Breast epithelium (tissue), 4 donors: ENCODE measurements around the gene JPH4. TPM values are rescaled to one million over a fixed set of nuclear protein-coding genes. Genes with fewer than 3 reads are reported as not detected.

Source experiments
- DNase-seq, 2 donors: peaks; one replicate each; pipeline ENCODE4 v3.0.0-alpha.2; 2019; ENCODE audit warnings: low spot score in 2 of 2
- H3K27ac ChIP-seq, 2 donors: fragments of 200-600 bp; sonication (generic) in 1 of 2; one replicate each; pipeline ENCODE4 v1.5.1; 2016 to 2019; ENCODE audit warnings: mild to moderate bottlenecking in 1 of 2
- H3K27me3 ChIP-seq, 2 donors: fragments of 200-600 bp; sonication (generic) in 1 of 2; one replicate each; pipeline versions ENCODE4 v1.5.1 to v1.6.0; 2017 to 2019; ENCODE audit warnings: control low read depth in 1 of 2, mild to moderate bottlenecking in 1 of 2
- H3K36me3 ChIP-seq: fragments of 200-600 bp; one replicate; pipeline ENCODE4 v1.5.1; 2019
- H3K4me1 ChIP-seq, 2 donors: fragments of 200-600 bp; sonication (generic); one replicate each; pipeline ENCODE4 v1.5.1; 2016 to 2019; ENCODE audit warnings: control low read depth in 1 of 2
- H3K4me3 ChIP-seq, 3 donors: fragments of 200-600 bp; sonication (generic); 1 replicate in 2 of 3; 2 replicates in 1 of 3; pipeline ENCODE4 v1.5.1; 2016 to 2019; ENCODE audit warnings: mild to moderate bottlenecking in 3 of 3, moderate library complexity in 2 of 3
- H3K9me3 ChIP-seq, 2 donors: fragments of 200-600 bp; sonication (generic) in 1 of 2; one replicate each; pipeline ENCODE4 v1.5.1; 2016 to 2019; ENCODE audit warnings: control low read depth in 1 of 2
- CTCF ChIP-seq, 3 donors: fragments of 450-650 bp; IDR thresholded peaks; one replicate each; pipeline ENCODE4 v1.5.1; 2016 to 2017; ENCODE audit warnings: antibody characterized with exemption in 3 of 3, mild to moderate bottlenecking in 3 of 3, moderate library complexity in 3 of 3
- POLR2A ChIP-seq: fragments of 450-650 bp; IDR thresholded peaks from one replicate; pipeline ENCODE4 v1.6.1; 2016; ENCODE audit warnings: antibody characterized with exemption, mild to moderate bottlenecking, moderate library complexity
- POLR2AphosphoS5 ChIP-seq, 3 donors: sonication (generic); formaldehyde crosslinking; IDR thresholded peaks; one replicate each; pipeline ENCODE4 v1.6.1; 2017; ENCODE audit warnings: antibody characterized with exemption in 3 of 3
- intact Hi-C: fragments of 100-400 bp; cut with DNase I; formaldehyde crosslinking; loops from one replicate; pipeline ENCODE4 v1.15.1; 2023; ENCODE audit warnings: low total_unique reads
- total RNA-seq, 3 donors: library from RNA; depleted of rRNA; stranded (reverse); fragments of >200 nt; gene quantifications; one replicate each; pipeline ENCODE4 v1.1.0, GENCODE V29; 2016

JPH4 gene
- total RNA-seq, 3 donors from 2014 or later, result 0.66 to 0.96 (median 0.73) TPM

DNA sequence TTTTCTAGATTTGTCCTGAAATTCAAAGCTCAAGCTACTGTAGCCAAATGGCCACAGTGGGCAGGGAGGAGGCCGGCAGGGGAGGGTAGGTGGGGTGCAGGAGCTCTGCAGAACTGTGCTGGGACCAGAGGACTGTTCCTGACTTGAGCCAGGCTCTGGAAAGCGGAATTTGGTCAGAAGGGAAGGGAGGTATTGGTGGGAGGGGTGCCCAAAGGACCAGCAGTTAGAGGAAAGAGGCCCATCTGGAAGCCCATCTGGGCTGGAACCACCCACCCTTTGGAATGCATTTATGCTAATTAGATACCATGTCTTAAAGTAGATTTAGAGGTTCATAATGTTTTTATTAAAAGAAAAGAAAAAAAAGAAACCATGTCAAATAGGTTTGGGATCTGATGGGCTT, 24.5 kb upstream of the JPH4 start:
- H3K4me3 ChIP-seq, result no peak overlapping the region
- DNase-seq, result no peak
- H3K27ac ChIP-seq, result no peak overlapping the region
- H3K9me3 ChIP-seq, result no peaks in the 10 kb centered on the region
- H3K4me1 ChIP-seq, result no peaks in the 10 kb centered on the region
- H3K27me3 ChIP-seq, result no peaks in the 10 kb centered on the region
- TF ChIP-seq CTCF (IDR thresholded peaks at IDR 0.05) (no peak), POLR2A (no peak), POLR2AphosphoS5 (IDR thresholded peaks at IDR 0.05) (no peak)
- intact Hi-C loops, result no loop called here
- H3K36me3 ChIP-seq, result no peaks in the 10 kb centered on the region

GRCh38 chr14:23602181-23603095, 23.8 kb upstream of the JPH4 start:
- Histone ChIP-seq H3K9me3 (no peaks in the 10 kb centered on the region), H3K36me3 (no peaks in the 10 kb centered on the region), H3K4me1 (no peaks in the 10 kb centered on the region), H3K4me3 (no peak overlapping the region), H3K27ac (no peak overlapping the region), H3K27me3 (no peaks in the 10 kb centered on the region)
- TF ChIP-seq CTCF (IDR thresholded peaks at IDR 0.05), result no peak
- no peak for TF ChIP-seq POLR2AphosphoS5 (IDR thresholded peaks at IDR 0.05)
- TF ChIP-seq POLR2A, result no peak
- intact Hi-C loops, result no loop called here
- DNase-seq, result no peak

DNA sequence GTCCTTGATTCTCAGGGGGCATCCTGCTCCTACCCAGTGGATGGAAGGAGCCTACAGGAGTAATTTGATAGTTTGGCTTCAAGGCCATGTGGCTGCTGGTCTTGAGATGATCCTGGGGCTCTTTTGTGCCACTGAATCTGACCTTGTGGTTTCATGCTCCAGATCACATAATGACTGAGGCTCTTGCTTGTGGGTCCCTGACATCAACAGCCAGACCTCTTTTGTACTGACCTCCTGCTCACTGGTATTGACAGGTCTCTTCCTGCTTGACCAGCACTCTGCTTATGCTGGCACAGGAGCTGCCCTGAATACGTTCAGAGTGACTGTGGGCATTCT, 23.2 kb upstream of the JPH4 start:
- TF ChIP-seq POLR2AphosphoS5 (IDR thresholded peaks at IDR 0.05) (no peak), POLR2A (no peak), CTCF (IDR thresholded peaks at IDR 0.05) (no peak)
- intact Hi-C loops, result no loop called here

DNA sequence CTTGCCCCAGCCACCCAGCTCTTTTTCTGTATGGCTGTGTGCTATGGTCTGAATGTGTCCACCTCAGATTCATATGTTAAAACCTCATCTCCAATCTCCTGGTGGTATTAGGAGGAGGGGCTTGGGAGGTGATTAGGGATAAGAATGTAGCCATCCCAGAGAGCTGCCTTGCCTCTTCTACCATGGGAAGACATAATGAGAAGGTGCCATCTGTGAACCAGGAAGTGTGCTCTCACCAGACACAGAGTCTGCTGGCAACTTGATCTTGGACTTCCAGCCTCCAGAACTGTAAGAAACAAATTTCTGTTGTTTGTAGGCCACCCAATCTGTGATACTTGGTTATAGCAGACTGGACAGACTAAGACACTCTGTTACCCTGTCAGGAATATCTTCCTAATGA, 22.8 kb upstream of the JPH4 start:
- H3K27ac ChIP-seq, result no peak overlapping the region
- TF ChIP-seq POLR2AphosphoS5 (IDR thresholded peaks at IDR 0.05), result no peak
- TF ChIP-seq POLR2A, result no peak
- TF ChIP-seq CTCF (IDR thresholded peaks at IDR 0.05), result no peak
- H3K27me3 ChIP-seq, result no peaks in the 10 kb centered on the region
- H3K4me3 ChIP-seq, result no peak overlapping the region
- H3K36me3 ChIP-seq, result no peaks in the 10 kb centered on the region
- H3K9me3 ChIP-seq, result no peaks in the 10 kb centered on the region
- DNase-seq, result no peak
- intact Hi-C loops, result no loop called here
- H3K4me1 ChIP-seq, result no peaks in the 10 kb centered on the region

More for the DNA sequence above, 23.2 kb upstream of the JPH4 start:
- DNase-seq, result no peak
- no peak overlapping the region for H3K4me3 ChIP-seq
- H3K36me3 ChIP-seq, result no peaks in the 10 kb centered on the region
- H3K27ac ChIP-seq, result no peak overlapping the region
- H3K4me1 ChIP-seq, result no peaks in the 10 kb centered on the region
- no peaks in the 10 kb centered on the region for H3K9me3 ChIP-seq
- H3K27me3 ChIP-seq, result no peaks in the 10 kb centered on the region

GRCh38 chr14:23600806-23601205, 22.2 kb upstream of the JPH4 start:
- DNase-seq, result no peak
- Histone ChIP-seq H3K27me3 (no peaks in the 10 kb centered on the region), H3K4me1 (no peaks in the 10 kb centered on the region), H3K27ac (no peak overlapping the region), H3K9me3 (no peaks in the 10 kb centered on the region), H3K36me3 (no peaks in the 10 kb centered on the region), H3K4me3 (no peak overlapping the region)
- intact Hi-C loops, result no loop called here
- no peak for TF ChIP-seq POLR2AphosphoS5 (IDR thresholded peaks at IDR 0.05)
- TF ChIP-seq CTCF (IDR thresholded peaks at IDR 0.05), result no peak
- no peak for TF ChIP-seq POLR2A
